GM18873 (cell line): ENCODE data around the gene LRCH4.
"Not testable (repeated sequence)": the region's sequence is repeated elsewhere in the genome, so short reads cannot be mapped to it uniquely, and the experiment has no call there.

Experiments used
- ATAC-seq: cut with Tn5 transposase; IDR thresholded peaks from one replicate; pipeline ENCODE4 v1.9.1; 2021; ENCODE audit warnings: mild to moderate bottlenecking, moderate library complexity, moderate number of reproducible peaks; ENCODE audit not compliant: unreplicated experiment, low FRiP score

The LRCH4 gene

GRCh38 chr7:100546926-100547800 lies 38.8 kb downstream of the LRCH4 start:
- no peak for ATAC-seq

DNA sequence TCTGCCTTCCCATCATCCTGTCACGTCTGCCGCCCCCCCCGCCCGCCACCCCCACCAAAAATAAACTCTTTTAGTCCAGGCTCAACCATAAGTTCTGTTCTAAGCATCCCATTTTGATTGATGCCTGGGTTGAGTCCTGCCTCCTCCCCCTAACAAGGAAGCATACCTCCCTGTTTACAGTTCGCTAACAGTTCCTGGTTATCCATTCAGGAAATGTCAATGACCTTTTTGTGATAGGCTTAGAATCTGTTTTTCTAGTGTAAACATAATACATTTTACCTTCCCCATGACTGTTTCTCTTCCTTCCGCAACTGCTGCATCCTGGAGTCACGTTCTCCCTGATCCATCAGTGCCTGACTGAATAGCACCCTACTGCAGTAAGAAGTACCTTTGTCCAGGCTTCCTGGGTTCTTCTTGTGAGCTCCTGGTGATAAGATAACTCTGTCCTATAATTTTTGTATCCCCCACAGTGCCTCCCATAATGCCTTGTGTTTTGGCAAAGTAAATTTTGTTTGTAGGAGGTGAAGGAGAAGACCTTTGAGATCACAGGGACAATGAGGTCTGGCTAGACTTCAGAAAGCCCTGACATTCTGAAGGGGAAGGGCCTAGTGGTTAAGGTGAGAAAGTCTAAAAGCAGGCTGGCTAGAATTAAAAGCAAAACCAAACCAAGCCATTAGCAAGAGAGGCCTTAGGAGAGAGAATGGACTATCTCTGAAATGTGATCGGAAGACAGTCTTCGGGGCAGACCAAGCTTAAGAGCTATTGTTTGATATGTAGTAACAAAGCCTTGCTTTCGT lies 39.6 kb downstream of the LRCH4 start:
- no peak for ATAC-seq

GRCh38 chr7:100545360-100546128 lies 40.4 kb downstream of the LRCH4 start:
- ATAC-seq: peak; percentile 38

DNA sequence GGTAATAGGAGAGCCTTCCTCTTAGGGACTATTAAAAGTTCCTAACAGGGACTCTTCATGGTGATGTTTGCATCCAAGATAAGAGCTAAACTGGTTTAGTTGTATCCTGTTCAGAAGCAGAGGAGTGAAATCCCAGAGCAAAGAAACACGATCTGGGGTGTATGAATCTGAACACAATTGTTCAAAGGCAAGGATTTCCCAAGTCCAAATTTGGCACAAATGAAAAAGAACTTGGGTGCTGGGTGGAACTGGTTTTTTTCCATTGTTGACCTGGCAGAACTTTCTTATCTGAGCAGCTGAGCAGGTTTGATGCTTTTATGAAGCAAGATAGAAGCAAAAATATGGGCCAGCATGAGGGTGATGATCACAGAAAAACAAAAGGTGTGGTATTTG lies 41.0 kb downstream of the LRCH4 start:
- no peak for ATAC-seq

GRCh38 chr7:100544386-100544785 lies 41.5 kb downstream of the LRCH4 start:
- ATAC-seq: no peak

DNA sequence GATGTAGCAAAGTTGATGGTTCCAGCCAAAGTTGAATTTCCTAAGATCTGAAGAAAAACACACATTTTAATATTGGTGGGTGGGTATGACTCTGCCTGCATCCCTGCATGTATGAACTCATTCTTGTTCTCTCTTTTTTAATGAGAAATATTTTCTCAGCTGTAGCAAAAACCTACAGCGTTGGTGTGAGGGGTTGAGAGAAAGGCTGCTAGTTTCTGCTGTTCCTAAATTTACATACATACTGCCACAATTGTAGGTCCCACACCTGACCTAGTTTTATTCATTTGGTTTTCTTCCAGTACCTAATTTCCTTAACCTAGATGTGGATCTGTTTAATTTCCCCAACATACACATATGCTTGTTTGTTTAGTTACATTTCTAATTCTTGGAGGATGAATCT lies 42.3 kb downstream of the LRCH4 start:
- ATAC-seq: no peak

- not testable (repeated sequence) for ATAC-seq
Measured at GRCh38 chr7:100541309-100541708, 44.6 kb downstream of the LRCH4 start.

GRCh38 chr7:100540073-100540723 lies 45.7 kb downstream of the LRCH4 start:
- no peak for ATAC-seq

GRCh38 chr7:100539436-100540006 lies 46.4 kb downstream of the LRCH4 start:
- ATAC-seq: no peak

- peak; percentile 92 for ATAC-seq
Measured at GRCh38 chr7:100538654-100539435, 47.1 kb downstream of the LRCH4 start, which contains the start of gene AGFG2. Gene AGFG2 (plus strand): TSS chr7:100539203. CDS start chr7:100539347, 144 bp downstream.

DNA sequence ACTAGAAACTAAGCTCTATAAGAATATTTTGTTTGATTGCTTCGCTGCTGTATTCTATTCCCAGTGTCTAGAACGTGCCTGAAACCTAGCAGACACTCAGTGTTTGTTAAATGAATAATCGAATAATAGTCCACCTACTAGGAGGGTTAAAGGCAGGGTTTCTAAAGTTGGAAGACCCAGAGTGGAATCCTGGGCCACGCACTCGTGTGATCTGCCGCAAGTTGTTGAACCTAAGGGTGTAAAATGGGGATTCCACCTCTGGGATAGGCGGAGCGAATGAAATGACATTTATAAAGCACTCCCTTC lies 47.6 kb downstream of the LRCH4 start:
- ATAC-seq: no peak

DNA sequence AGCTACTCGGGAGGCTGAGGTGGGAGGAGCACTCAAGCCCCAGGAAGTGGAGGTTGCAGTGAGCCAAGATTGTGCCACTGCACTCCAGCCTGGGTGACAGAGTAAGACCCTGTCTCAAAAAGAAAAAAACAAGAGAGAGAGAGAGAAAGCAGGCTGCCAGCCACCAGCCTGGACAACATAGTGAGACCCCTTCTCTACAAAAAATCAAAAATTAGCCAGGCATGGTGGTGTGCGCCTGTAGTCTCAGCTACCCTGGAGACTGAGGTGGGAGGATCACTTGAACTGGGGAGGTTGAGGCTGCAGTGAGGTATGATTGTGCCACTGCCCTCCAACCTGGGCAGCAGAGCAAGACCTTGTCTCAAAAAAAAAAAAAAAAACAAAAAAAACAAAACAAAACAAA lies 49.2 kb downstream of the LRCH4 start:
- not testable (repeated sequence) for ATAC-seq

- ATAC-seq: not testable (repeated sequence)
Measured at GRCh38 chr7:100535982-100536381, 49.9 kb downstream of the LRCH4 start.

DNA sequence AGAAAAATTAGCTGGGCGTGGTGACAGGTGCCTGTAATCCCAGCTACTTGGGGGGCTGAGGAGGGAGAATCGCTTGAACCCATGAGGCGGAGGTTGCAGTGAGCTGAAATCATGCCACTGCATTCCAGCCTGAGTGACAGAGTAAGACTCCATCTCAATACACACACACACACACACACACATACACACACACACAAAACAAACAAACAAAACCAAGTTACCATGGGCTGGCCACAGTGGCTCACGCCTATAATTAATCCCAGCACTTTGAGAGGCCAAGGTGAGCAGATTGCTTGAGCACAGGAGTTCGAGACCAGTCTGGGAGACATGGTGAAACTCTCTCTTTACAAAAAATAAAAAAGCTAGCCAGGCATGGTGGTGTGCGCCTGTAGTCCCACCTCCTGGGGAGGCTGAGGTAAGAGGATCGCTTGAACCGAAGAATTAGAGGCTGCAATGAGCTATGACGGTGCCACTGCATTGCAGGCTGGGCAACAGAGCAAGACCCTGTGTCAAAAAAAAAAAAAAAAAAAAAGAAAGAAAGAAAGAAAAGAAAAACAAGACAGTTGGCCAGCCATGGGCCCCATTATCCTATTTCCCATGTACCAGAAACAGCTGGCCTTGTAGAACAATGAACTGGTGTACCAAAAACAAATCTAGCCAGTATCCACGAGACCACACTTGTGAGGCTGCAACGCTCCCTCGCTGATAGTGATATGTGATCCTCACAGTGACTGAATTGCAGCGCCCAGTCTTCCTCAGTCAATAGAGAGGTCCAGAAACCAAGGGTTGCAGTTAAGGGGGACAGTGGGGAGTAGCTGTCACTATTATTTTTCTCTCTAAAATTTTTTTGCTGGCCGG lies 53.5 kb downstream of the LRCH4 start:
- ATAC-seq: no peak

GRCh38 chr7:100528108-100528866 lies 57.6 kb downstream of the LRCH4 start:
- ATAC-seq: not testable (repeated sequence)
